ENCODE data around the gene KRTAP11-1.

KRTAP11-1 gene

GRCh38 chr21:30881480-30881879, at the start of gene KRTAP11-1:
Gene KRTAP11-1, minus strand, starts transcription at chr21:30881580. Its CDS starts 56 bp downstream, at chr21:30881524.
- TF ChIP-seq TCF12 (IDR thresholded peaks at IDR 0.05; ENCODE audit: low read depth) (no peak), MAX (IDR thresholded peaks at IDR 0.05) (no peak), CEBPB (IDR thresholded peaks at IDR 0.05) (no peak), FOXM1 (IDR thresholded peaks at IDR 0.05; ENCODE audit: borderline replicate concordance, low read depth) (no peak), RAD21 (IDR thresholded peaks at IDR 0.05; ENCODE audit: low read depth) (no peak), USF1 (IDR thresholded peaks at IDR 0.05) (no peak), TAF1 (IDR thresholded peaks at IDR 0.05; ENCODE audit: low read depth) (no peak), TEAD4 (IDR thresholded peaks at IDR 0.05) (no peak), NFIC (IDR thresholded peaks at IDR 0.05) (no peak), EP300 (IDR thresholded peaks at IDR 0.05; ENCODE audit: borderline replicate concordance) (no peak), CREB1 (IDR thresholded peaks at IDR 0.05; ENCODE audit: low read depth) (no peak), REST (IDR thresholded peaks at IDR 0.05; ENCODE audit: low read depth) (no peak), ZBTB7A (IDR thresholded peaks at IDR 0.05; ENCODE audit: low read depth) (no peak), EGR1 (IDR thresholded peaks at IDR 0.05) (no peak), YY1 (IDR thresholded peaks at IDR 0.05; ENCODE audit: low read depth) (no peak)

- no peak for TF ChIP-seq YY1 (IDR thresholded peaks at IDR 0.05; ENCODE audit: low read depth)
- TF ChIP-seq REST (IDR thresholded peaks at IDR 0.05; ENCODE audit: low read depth) = no peak
- TF ChIP-seq TCF12 (IDR thresholded peaks at IDR 0.05; ENCODE audit: low read depth) = no peak
- TF ChIP-seq CREB1 (IDR thresholded peaks at IDR 0.05; ENCODE audit: low read depth) = no peak
- TF ChIP-seq USF1 (IDR thresholded peaks at IDR 0.05) = no peak
- no peak for TF ChIP-seq EGR1 (IDR thresholded peaks at IDR 0.05)
- no peak for TF ChIP-seq ZBTB7A (IDR thresholded peaks at IDR 0.05; ENCODE audit: low read depth)
- TF ChIP-seq RAD21 (IDR thresholded peaks at IDR 0.05; ENCODE audit: low read depth) = no peak
- no peak for TF ChIP-seq TEAD4 (IDR thresholded peaks at IDR 0.05)
- TF ChIP-seq FOXM1 (IDR thresholded peaks at IDR 0.05; ENCODE audit: borderline replicate concordance, low read depth) = no peak
- TF ChIP-seq TAF1 (IDR thresholded peaks at IDR 0.05; ENCODE audit: low read depth) = no peak
- no peak for TF ChIP-seq NFIC (IDR thresholded peaks at IDR 0.05)
- no peak for TF ChIP-seq CEBPB (IDR thresholded peaks at IDR 0.05)
- TF ChIP-seq EP300 (IDR thresholded peaks at IDR 0.05; ENCODE audit: borderline replicate concordance) = no peak
- TF ChIP-seq MAX (IDR thresholded peaks at IDR 0.05) = no peak
Observed at GRCh38 chr21:30924146-30924700, 42.8 kb upstream of the KRTAP11-1 start.

GRCh38 chr21:30921129-30921528, 39.7 kb upstream of the KRTAP11-1 start:
- no peak for TF ChIP-seq TAF1 (IDR thresholded peaks at IDR 0.05; ENCODE audit: low read depth)
- TF ChIP-seq YY1 (IDR thresholded peaks at IDR 0.05; ENCODE audit: low read depth) = no peak
- TF ChIP-seq EGR1 (IDR thresholded peaks at IDR 0.05) = no peak
- TF ChIP-seq ZBTB7A (IDR thresholded peaks at IDR 0.05; ENCODE audit: low read depth) = no peak
- no peak for TF ChIP-seq USF1 (IDR thresholded peaks at IDR 0.05)
- no peak for TF ChIP-seq EP300 (IDR thresholded peaks at IDR 0.05; ENCODE audit: borderline replicate concordance)
- no peak for TF ChIP-seq REST (IDR thresholded peaks at IDR 0.05; ENCODE audit: low read depth)
- TF ChIP-seq MAX (IDR thresholded peaks at IDR 0.05) = no peak
- no peak for TF ChIP-seq FOXM1 (IDR thresholded peaks at IDR 0.05; ENCODE audit: borderline replicate concordance, low read depth)
- TF ChIP-seq TCF12 (IDR thresholded peaks at IDR 0.05; ENCODE audit: low read depth) = no peak
- no peak for TF ChIP-seq NFIC (IDR thresholded peaks at IDR 0.05)
- TF ChIP-seq CEBPB (IDR thresholded peaks at IDR 0.05) = no peak
- TF ChIP-seq CREB1 (IDR thresholded peaks at IDR 0.05; ENCODE audit: low read depth) = no peak
- no peak for TF ChIP-seq RAD21 (IDR thresholded peaks at IDR 0.05; ENCODE audit: low read depth)
- no peak for TF ChIP-seq TEAD4 (IDR thresholded peaks at IDR 0.05)

All from Ishikawa (cell line).